HG02759 (cell line): Measurements from ENCODE around the gene CENPX.
A peak's percentile ranks its signal among the peaks of the same experiment; 100 is the strongest.
"Not testable (repeated sequence)": the region's sequence is repeated elsewhere in the genome, so short reads cannot be mapped to it uniquely, and the experiment has no call there.

Source experiments
- ATAC-seq: cut with Tn5 transposase; IDR thresholded peaks from one replicate; pipeline ENCODE4 v1.9.1; 2021; ENCODE audit warnings: mild to moderate bottlenecking, moderate library complexity; ENCODE audit not compliant: unreplicated experiment

The CENPX gene

GRCh38 chr17:82041144-82041814 lies 18.6 kb upstream of the CENPX start:
- no peak for ATAC-seq

GRCh38 chr17:82039695-82040299 lies 17.1 kb upstream of the CENPX start:
- ATAC-seq, result no peak

- ATAC-seq, result not testable (repeated sequence)
These were observed 16.2 kb upstream of the CENPX start for GRCh38 chr17:82038796-82039409.

GRCh38 chr17:82037889-82038195 lies 15.2 kb upstream of the CENPX start:
- no peak for ATAC-seq

GRCh38 chr17:82037092-82037888 lies 14.6 kb upstream of the CENPX start, which contains the start of gene DCXR:
DCXR (minus strand) TSS chr17:82037697; CDS start chr17:82037682, 15 bp downstream.
- ATAC-seq, result peak; percentile 92

GRCh38 chr17:82036634-82037091 lies 14.0 kb upstream of the CENPX start:
- no peak for ATAC-seq

- ATAC-seq, result no peak
These were observed 13.4 kb upstream of the CENPX start for GRCh38 chr17:82035956-82036633.

- no peak for ATAC-seq
These were observed 12.8 kb upstream of the CENPX start for GRCh38 chr17:82035488-82035887.

GRCh38 chr17:82034371-82035011 lies 11.8 kb upstream of the CENPX start:
- no peak for ATAC-seq

GRCh38 chr17:82033359-82034085 lies 10.8 kb upstream of the CENPX start:
- ATAC-seq, result no peak

GRCh38 chr17:82031885-82032627 lies 9.4 kb upstream of the CENPX start:
- no peak for ATAC-seq

GRCh38 chr17:82031303-82031884 lies 8.7 kb upstream of the CENPX start, which contains the start of gene RAC3:
RAC3 (plus strand) TSS chr17:82031678; CDS start chr17:82031762, 84 bp downstream.
- peak; percentile 26 for ATAC-seq

- peak; percentile 52 for ATAC-seq
These were observed 8.0 kb upstream of the CENPX start for GRCh38 chr17:82030470-82031302.

GRCh38 chr17:82029990-82030469 lies 7.4 kb upstream of the CENPX start:
- no peak for ATAC-seq

- ATAC-seq, result no peak
These were observed 6.7 kb upstream of the CENPX start for GRCh38 chr17:82029391-82029790.

- no peak for ATAC-seq
These were observed 6.3 kb upstream of the CENPX start for GRCh38 chr17:82028966-82029365.

GRCh38 chr17:82028246-82028645 lies 5.6 kb upstream of the CENPX start:
- ATAC-seq, result no peak
